H1 (cell line): ENCODE results near the gene ARHGAP8.

Experiments used
- CTCF ChIP-seq, 3 experiments: IDR thresholded peaks; 1 replicate in 2 of 3; 2 replicates in 1 of 3; pipeline versions ENCODE4 v1.5.1 to v1.6.1; 2011; ENCODE audit warnings: low read length in 3 of 3, mild to moderate bottlenecking in 3 of 3, inconsistent platforms in 2 of 3, low read depth in 1 of 3, moderate library complexity in 1 of 3; ENCODE audit not compliant: insufficient read depth in 1 of 3; ENCODE audit errors: control extremely low read depth in 1 of 3
- MAX ChIP-seq: IDR thresholded peaks from 2 replicates; pipeline ENCODE4 v1.6.1; 2012; ENCODE audit warnings: inconsistent platforms
- RFX5 ChIP-seq: IDR thresholded peaks from 2 replicates; pipeline ENCODE4 v1.6.1; 2011; ENCODE audit warnings: low read depth, low read length, improper control_type of control experiment, borderline replicate concordance

- TF ChIP-seq MAX (no peak), CTCF (IDR thresholded peaks at IDR 0.05; ENCODE audit: control extremely low read depth in 1 of 3, insufficient read depth in 1 of 3, low read depth in 1 of 3, low read length in 3 of 3) (no peak), RFX5 (no peak)
Observed at GRCh38 chr22:44879301-44879680, 126.9 kb downstream of the ARHGAP8 start.
